ENCODE measurements around the gene UBE2I. TPM values are rescaled to one million over a fixed set of nuclear protein-coding genes. Genes with fewer than 3 reads are reported as not detected.
"Not testable (repeated sequence)": the region's sequence is repeated elsewhere in the genome, so short reads cannot be mapped to it uniquely, and the experiment has no call there.

The UBE2I gene
- 100 to 1,000 TPM; 164 to 183 (median 167) TPM for polyA plus RNA-seq (ENCODE audit: insufficient read length in 4 of 4)

GRCh38 chr16:1308977-1309885 lies at the start of gene UBE2I:
TSS of gene UBE2I (plus strand) at chr16:1309636. CDS start at chr16:1314031, 4,395 bp downstream.
- DNase-seq (ENCODE audit: low read depth in 4 of 4, low spot score in 3 of 4) = peak; percentile 99

- DNase-seq (ENCODE audit: low read depth in 4 of 4, low spot score in 3 of 4) = no peak
Measured at GRCh38 chr16:1259760-1260068, 49.7 kb upstream of the UBE2I start.

- no peak for DNase-seq (ENCODE audit: low read depth in 4 of 4, low spot score in 3 of 4)
Measured at GRCh38 chr16:1260101-1260680, 49.2 kb upstream of the UBE2I start.

GRCh38 chr16:1261131-1261892 lies 48.1 kb upstream of the UBE2I start:
- DNase-seq (ENCODE audit: low read depth in 4 of 4, low spot score in 3 of 4) = no peak

DNA sequence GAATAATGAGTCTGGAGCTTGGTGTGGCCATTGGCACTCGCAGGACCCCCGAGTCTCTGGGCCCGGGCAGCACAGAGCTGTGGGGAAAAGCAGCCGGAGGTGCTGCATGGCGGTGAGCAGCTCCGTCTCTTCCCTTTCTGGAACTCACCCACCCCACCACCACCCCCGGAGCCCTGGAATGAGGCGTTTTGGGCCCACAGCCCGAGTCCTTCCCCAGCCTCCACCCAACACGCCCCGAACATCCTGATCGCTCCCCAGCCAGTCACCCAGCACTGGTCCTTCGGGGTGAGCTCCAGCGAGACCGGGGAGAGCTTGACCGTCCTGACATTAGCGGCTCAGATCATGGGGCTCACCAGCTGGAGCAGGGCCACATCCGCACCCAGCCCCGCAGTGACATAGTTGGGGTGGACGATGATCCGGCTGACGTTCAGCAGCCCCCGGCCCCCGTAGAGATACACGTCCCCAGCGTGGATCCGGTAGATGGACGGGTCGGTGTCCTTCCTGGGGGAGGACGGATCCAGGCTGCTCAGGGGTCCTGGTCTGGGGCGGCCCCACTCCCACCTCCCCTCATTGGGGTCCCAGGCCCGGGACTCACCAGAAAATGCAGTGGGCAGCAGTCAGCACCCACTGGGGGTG lies 47.1 kb upstream of the UBE2I start:
- no peak for DNase-seq (ENCODE audit: low read depth in 4 of 4, low spot score in 3 of 4)

GRCh38 chr16:1262846-1263221 lies 46.6 kb upstream of the UBE2I start:
- no peak for DNase-seq (ENCODE audit: low read depth in 4 of 4, low spot score in 3 of 4)

DNA sequence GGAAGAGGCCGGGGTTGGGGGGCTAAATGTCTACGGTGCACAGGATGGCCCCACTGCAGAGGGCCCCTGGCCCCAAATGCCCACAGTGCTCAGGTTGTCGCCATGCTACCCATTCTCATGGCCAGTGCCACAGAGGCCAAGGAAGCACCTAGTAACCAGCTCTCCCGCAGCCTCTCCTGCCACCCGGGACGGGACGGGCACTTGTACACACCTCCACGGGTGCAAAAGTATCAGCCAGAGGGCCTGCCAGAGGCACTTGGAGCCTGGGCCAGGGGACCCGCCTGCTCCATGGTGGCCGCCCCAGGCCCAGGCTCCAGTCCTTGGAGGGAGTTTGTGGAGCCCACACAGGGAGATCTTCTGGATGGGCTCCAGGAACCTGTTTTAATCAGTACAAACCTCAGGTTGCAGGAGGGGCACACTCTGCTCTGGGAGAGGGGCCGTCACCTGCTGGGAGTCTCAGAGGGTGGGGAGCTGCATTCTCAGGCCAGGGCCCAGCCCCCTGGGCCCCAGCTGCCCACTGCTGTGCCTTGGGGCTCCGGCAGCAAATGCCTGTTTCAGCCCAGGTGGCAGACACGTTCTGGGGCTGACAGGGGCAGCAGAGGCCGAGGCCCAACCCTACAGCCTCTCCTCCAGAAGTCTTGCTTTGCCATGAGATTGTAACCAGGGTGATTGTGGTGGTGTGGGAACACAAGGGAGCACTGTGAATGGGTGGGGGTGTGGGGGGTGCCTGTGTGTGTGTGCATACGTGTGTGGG lies 45.7 kb upstream of the UBE2I start:
- no peak for DNase-seq (ENCODE audit: low read depth in 4 of 4, low spot score in 3 of 4)

GRCh38 chr16:1264345-1265089 lies 44.9 kb upstream of the UBE2I start:
- no peak for DNase-seq (ENCODE audit: low read depth in 4 of 4, low spot score in 3 of 4)

DNA sequence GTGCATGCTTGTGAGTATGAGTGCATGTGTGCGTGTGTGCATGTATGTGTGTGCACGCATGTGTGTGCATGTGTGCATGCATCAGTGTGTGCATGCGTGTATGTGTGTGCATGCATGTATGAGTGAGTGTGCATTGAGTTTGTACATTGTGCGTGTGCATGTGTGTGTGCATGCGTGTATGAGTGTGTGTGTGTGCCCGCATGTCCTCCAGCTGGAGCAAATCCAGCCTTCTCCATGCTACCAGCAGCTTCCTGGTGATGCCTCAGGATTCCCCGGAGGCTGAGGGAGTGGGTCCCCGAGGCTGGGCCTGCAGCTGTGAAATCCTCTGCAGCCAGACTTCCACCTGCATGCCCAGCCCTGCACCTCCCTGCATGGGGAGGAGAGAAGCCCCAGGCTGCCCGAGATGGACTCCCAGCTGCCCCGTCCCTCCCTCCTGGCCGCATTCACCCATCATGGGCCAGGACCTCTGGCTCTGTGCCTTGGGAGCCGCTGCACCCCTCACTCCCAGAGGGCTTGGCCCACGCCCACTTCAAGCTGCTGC lies 44.3 kb upstream of the UBE2I start:
- no peak for DNase-seq (ENCODE audit: low read depth in 4 of 4, low spot score in 3 of 4)

GRCh38 chr16:1265826-1266225 lies 43.6 kb upstream of the UBE2I start:
- no peak for DNase-seq (ENCODE audit: low read depth in 4 of 4, low spot score in 3 of 4)

- not testable (repeated sequence) for DNase-seq (ENCODE audit: low read depth in 4 of 4, low spot score in 3 of 4)
Measured at GRCh38 chr16:1269418-1269817, 40.0 kb upstream of the UBE2I start.

DNA sequence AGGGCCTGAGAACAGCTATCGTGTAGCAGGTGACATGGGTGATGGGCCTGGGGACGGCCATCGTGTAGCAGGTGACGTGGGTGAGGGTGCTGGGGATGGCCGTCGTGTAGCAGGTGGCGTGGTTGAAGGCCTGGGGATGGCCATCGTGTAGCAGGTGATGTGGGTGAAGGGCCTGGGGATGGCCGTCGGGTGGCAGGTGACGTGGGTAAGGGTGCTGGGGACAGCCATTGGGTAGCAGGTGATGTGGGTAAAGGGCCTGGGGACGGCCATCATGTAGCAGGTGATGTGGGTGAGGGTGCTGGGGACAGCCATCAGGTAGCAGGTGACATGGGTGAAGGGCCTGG lies 38.1 kb upstream of the UBE2I start:
- DNase-seq (ENCODE audit: low read depth in 4 of 4, low spot score in 3 of 4) = no peak

GRCh38 chr16:1271724-1272413 lies 37.6 kb upstream of the UBE2I start:
- DNase-seq (ENCODE audit: low read depth in 4 of 4, low spot score in 3 of 4) = not testable (repeated sequence)

- no peak for DNase-seq (ENCODE audit: low read depth in 4 of 4, low spot score in 3 of 4)
Measured at GRCh38 chr16:1272453-1273198, 36.8 kb upstream of the UBE2I start.

DNA sequence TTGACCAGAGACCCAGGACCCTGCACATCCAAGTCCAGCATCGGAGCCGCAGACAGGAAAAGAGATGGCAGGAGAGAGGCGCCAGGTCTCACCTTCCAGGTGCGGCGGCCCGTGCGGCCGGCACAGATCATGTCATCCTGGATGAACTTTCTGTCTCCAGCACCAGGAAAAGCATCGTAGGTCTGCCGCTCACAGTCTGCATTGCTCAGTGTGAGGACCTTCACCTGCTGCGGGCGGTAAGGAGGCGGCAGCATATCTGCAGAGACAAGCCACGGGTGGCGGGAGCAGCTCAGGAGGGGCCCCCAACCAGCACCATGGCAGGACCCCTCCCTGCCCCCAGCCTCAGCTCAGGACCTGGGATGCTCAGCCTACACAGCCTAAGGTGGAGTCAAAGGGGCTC lies 35.6 kb upstream of the UBE2I start:
- no peak for DNase-seq (ENCODE audit: low read depth in 4 of 4, low spot score in 3 of 4)

DNA sequence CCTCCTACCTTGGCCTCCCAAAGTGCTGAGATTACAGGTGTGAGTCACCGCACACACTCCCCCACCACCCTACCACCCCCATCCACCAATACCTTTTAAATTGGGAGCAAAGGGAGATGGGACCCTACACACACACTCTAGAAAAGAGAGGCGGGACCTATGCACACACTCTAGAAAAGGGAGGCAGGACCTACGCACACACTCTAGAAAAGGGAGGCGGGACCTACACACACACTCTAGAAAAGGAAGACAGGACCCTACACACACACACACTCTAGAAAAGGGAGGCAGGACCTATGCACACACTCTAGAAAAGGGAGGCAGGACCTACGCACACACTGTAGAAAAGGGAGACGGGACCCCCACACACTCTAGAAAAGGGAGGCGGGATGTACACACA lies 34.7 kb upstream of the UBE2I start:
- DNase-seq (ENCODE audit: low read depth in 4 of 4, low spot score in 3 of 4) = no peak

DNA sequence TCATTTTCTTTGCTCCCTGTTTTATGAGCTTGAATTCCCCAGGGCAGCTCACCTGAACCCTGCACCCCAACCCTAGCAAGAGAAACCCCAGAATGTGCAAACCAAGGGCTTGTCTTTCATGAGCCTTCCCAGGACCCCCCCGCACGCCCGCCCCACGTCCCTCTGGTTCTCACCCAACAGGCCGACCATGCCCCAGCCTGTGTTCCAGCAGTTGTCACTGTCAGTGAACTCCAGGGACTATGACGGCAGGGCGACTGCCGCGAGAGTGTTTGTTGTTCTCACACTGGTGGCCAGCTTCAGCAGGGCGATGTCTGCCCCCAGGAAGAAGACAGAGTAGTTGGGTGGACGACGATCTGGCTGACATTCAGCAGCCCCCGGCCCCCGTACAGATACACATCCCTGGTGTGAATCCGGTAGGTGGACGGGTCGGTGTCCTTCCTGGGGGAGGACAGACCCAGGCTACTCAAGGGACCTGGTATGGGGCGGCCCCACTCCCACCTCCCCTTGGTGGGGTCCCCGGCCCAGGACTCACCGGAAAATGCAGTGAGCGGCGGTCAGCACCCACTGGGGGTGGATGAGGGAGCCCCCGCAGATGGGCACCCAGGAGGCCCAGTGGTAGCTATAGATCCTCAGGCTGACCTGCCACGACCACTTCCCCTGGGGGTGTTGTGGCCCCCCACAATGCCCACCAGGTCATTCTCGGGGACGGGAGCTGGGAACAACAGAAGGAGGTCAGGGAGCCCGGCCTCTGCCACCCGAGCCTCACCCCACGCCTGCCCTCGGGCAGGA lies 33.5 kb upstream of the UBE2I start:
- DNase-seq (ENCODE audit: low read depth in 4 of 4, low spot score in 3 of 4) = no peak

GRCh38 chr16:1276580-1276878 lies 32.9 kb upstream of the UBE2I start:
- DNase-seq (ENCODE audit: low read depth in 4 of 4, low spot score in 3 of 4) = no peak

Measured in left renal pelvis (tissue), 4 donors.